ENCODE measurements around the gene RPS27L.
"Not testable (repeated sequence)": the region's sequence is repeated elsewhere in the genome, so short reads cannot be mapped to it uniquely, and the experiment has no call there.

Gene RPS27L

DNA sequence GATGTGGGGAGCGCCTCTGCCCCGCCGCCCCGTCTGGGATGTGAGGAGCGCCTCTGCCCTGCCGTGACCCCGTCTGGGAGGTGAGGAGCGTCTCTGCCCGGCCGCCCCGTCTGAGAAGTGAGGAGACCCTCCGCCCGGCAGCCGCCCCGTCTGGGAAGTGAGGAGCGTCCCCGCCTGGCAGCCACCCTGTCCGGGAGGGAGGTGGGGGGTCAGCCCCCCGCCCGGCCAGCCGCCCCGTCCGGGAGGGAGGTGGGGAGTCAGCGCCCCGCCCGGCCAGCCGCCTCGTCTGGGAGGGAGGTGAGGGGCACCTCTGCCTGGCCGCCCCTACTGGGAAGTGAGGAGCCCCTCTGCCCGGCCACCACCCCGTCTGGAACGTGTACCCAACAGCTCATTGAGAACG is 58.4 kb downstream of the RPS27L start:
- not testable (repeated sequence) for DNase-seq (ENCODE audit: low read depth in 2 of 2)
